Activated CD4-positive, alpha-beta T cell treated with anti-CD3 and anti-CD28 coated beads, Interleukin-10, Interleukin-2, amounts not matched to agents 100 ng/mL and 50 ng/mL, durations not matched to agents 16 hours and 8 hours (primary cell): ENCODE data around the gene SNRNP35.
"Not testable (repeated sequence)": the region's sequence is repeated elsewhere in the genome, so short reads cannot be mapped to it uniquely, and the experiment has no call there.

ENCODE experiments used
- DNase-seq: peaks from one replicate; pipeline ENCODE4 v3.0.0-alpha.2; 2020

The SNRNP35 gene

DNA sequence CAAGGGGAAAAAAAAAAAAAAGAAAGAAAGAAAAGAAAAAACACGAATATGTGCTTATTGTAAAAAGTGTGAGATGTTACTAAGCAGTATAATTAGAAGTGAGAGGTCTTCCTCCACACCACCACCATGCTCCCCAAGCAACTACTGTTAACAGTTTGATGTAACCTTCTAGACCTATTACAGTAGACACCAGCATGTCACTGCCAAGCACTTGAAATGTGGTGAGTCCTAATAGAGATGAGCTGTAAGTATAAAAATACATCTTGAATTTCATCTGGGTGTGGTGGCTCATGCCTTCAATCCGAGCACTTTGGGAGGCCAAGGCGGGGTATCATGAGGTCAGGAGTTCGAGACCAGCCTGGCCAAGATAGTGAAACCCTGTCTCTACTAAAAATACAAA, 8.1 kb upstream of the SNRNP35 start:
- DNase-seq, result no peak

DNA sequence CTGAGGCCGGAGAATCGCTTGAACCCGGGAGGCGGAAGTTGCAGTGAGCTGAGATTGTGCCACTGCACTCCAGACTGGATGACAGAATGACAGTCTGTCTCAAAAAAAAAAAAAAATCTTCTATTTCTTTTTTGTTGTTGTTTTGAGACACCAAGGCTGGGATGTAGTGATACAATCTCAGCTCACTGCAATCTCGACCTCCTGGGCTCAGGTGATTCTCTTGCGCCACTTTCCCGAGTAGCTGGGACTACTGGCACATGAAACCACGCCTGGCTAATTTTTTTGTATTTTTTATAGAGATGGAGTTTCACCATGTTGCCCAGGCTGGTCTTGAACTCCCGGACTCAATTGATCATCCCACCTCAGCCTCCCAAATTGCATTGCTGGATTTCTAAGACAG, 7.3 kb upstream of the SNRNP35 start:
- no peak for DNase-seq

DNA sequence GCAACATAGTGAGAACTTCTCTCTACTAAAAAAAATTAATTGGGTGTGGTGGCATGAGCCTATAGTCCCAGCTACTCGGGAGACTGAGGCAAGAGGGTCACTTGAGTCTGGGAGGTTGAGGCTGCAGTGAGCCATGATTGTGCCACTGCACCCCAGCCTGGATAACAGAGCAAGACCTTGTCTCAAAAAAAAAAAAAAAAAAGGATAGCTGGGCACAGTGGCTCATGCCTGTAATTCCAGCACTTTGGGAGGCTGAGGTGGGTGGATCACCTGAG, 5.7 kb upstream of the SNRNP35 start:
- not testable (repeated sequence) for DNase-seq

DNA sequence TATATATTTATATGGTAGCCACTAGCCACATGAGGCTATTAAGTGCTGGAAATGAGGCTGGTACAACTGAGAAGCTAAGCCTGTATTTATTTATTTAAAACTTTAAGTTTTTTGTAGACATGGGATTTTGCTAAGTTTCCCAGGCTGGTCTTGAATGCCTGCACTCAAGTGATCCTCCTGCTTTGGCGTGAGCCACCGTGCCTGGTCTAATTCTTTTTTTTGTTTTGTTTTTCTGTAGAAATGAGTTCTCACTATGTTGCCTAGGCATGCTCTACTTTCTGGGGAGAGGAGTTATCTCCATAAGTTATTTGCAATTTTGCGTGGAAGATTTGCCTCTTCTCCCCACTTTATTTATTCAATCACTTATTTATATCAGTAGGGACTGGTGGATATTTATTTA, 4.8 kb upstream of the SNRNP35 start:
- DNase-seq, result no peak

DNA sequence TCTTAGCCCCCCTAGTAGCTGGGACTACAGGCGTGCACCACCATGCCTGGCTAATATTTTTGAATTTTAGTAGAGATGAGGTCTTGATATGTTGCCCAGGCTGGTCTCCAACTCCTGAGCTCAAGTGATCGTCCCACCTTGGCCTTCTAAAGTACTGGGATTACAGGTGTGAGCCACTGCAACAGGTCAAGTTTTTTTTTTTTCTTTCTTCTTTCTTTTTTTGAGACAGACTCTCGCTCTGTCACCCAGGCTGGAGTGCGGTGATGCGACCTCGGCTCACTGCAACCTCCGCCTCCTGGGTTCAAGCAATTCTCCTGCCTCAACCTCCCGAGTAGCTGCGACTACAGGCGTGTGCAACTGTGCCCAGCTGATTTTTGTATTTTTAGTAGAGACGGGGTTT, 5.2 kb downstream of the SNRNP35 start:
- DNase-seq, result not testable (repeated sequence)

DNA sequence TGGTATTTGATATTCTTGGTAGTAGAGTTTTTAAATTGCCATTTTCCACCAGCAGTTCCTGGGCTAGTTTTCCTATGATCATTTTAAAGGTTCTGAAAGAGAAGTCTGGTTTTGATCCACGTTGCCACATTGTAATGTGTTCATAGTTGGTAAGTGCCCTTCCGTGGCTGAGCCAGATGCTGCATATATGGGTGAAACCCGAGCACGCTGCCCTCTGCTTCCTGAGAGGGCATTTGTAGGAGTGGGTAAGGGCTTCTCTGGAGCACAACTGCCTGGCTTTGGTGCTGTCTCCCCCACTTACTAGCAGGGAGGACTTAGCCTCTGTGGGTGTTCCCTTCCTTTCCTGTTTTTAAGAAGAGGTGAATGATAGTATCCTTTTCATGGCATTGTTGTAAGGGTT, 7.1 kb downstream of the SNRNP35 start:
- DNase-seq, result no peak

DNA sequence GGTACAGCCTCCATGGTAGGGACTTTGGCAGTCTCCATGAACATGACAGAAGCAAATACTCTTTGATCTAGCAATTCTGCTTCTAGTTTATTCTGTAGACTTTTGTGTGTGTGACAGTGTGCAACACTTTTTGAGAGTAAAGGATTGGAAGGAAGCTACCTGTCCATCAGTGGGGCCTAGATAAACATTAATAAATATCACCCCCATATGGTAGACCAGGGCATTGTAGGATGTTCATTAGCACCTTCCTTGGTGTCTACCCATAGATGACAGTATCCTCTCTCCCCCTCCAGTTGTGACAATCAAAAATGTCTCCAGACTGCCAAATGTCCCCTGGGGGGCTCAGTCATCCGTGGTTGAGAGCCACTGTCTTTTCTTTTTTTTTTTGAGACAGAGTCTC, 10.8 kb downstream of the SNRNP35 start:
- no peak for DNase-seq

DNA sequence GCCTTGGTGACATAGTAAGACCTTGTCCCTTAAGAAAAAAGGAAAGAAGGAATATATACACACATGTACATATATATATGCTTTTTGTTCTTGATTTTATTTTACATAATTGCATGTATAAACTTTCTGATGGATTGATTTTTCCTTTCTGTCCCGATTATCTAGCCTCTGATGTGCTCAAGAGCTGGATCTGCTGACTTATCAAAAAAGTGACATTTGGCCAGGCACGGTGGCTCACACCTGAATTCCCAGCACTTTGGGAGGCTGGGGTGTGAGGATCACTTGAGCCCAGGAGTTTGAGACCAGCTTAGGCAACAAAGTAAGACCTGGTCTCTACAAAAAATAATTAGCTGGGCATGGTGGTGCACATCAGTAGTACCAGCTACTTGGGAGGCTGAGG, 12.0 kb downstream of the SNRNP35 start:
- no peak for DNase-seq

DNA sequence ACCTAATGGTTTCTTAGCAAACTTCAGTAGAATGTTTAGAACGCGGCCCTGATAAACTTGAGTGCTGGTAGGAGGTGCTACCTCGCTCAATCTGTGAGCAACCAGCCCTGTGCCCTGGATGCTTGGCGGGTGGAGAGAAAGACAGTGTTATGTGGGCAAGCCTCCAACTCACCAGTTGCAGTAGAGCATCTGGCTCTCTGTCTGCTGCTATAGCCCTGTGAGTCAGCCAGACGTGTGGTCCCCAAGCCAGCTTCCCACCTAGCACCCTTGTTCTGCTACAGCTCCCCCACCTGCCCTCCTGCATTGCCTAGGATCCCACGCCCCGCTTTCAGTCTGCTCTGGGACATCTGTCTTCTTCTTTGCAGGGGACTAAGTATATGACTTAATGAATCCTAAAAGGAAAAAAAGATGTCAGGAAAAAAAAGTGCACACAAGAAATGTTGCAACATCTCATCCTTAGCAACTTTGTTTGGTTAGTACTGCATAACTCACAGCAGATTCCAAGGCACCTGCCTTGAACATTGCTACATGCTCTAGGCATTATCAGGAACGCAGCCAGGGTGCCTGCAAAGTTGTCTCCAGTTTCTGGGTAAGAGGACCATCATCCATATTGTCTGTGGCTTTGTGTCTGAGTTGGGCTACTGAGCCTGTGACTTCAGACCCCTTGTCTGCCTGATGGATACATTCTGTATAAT, 13.6 kb downstream of the SNRNP35 start:
- DNase-seq, result no peak

DNA sequence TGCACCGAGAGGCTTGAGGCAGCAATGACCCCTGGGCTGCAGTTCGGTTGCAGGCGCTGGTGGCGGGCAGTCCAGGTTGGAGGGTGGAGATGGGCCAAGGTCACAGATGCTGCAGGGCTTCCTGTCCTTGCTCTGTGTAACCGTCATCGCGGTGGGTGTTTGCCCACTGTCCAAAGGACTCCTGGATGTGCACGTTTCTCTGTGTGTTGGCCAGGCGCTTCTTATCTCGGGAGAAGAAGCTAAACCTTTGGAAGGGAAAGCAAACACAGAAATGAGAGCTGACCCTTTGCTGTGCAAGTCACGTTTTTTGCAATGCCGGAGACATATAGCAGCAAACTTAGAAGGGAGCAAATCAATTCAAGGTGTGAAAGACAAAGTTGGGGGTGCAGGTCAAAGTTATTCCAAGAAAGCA, 14.5 kb downstream of the SNRNP35 start:
- no peak for DNase-seq

DNA sequence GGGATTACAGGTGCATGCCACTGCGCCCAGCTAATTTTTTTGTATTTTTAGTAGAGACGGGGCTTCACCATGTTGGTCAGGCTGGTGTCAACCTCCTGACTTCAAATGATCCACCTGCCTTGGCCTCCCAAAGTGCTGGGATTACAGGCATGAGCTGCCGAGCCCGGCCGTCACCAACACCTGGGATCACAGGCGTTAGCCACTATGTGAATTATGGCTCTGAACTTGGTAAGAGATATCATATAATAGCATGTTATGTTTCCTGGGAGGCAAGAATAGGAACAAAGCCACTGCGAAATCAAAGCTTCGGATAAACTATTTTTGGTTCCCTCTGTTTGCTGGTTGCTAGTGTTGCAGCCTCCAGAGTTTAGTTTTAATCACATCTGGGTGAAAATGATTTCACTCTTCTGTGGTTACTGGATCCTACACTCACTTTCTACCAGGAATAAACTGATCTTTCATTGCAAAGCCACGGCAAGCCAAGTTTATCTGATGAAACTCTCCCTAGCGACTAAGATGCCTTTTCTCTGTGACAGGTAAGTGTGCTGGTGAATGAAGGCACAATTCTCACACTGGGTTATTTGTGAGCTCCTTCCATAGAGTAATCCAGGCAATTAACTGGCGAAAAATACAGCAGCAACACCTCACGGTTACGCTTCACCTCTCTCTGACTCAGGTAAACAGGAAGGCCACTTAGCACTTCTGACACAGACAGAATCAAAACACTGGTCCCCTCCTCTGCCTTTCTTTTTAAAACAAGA, 16.7 kb downstream of the SNRNP35 start:
- DNase-seq, result no peak

DNA sequence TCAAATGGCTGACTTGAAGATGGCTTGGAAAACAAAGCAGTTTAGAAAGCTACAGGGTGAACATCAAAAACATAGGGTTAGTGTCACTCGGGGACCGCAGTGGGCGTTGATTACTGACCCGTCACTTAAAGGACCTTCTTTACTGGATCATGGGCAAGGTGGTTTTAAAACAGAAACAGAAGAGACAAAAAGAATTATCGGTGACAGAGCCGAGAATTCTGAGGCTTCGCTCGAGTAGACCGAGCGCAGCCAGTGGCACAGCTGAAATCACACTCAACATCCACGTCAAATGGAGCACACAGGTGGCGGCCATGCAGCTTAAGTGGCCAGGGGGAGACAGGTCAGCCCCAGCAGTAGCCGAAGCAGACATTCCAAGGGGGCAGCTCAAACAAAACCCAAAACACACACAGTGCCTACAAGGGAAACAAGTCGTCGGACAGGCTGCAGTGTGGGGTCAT, 17.3 kb downstream of the SNRNP35 start:
- DNase-seq, result no peak

DNA sequence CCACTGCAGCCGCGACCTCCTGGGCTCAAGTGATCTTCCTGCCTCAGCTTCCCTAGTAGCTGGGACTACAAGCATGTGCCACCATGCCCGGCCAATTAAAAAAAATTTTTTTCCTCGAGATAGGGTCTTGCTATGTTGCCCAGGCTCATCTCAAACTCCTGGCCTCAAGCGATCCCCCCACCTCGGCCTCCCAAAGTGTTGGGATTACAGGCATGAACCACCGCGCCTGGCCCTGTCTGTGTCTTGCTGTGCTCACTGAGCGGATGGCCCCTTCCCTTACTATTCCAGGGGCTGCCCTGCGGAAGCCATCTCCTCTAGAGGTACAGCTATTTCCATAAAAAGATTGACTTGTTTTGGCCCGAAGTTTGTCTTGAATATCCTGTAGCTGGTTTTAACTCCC, 20.1 kb downstream of the SNRNP35 start:
- no peak for DNase-seq

DNA sequence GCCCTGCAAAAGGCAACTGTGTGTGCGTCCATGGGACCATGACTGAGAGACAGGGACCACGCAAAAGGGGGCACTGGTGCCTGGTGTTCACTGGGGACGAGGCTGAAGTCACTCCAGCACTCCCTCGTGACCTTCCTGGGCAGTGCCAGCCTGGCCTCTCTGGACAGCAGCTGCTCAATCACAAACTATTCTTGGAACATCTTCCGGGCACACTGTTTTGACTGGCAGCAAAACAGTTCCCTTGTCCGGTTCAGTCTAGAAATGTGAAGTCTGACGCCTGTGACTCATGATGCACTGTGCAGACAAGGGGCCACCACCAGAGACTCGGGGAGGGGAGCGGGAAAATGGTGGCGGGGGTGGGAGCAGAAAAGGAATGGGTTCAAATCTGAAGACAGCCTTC, 20.8 kb downstream of the SNRNP35 start:
- DNase-seq, result no peak

DNA sequence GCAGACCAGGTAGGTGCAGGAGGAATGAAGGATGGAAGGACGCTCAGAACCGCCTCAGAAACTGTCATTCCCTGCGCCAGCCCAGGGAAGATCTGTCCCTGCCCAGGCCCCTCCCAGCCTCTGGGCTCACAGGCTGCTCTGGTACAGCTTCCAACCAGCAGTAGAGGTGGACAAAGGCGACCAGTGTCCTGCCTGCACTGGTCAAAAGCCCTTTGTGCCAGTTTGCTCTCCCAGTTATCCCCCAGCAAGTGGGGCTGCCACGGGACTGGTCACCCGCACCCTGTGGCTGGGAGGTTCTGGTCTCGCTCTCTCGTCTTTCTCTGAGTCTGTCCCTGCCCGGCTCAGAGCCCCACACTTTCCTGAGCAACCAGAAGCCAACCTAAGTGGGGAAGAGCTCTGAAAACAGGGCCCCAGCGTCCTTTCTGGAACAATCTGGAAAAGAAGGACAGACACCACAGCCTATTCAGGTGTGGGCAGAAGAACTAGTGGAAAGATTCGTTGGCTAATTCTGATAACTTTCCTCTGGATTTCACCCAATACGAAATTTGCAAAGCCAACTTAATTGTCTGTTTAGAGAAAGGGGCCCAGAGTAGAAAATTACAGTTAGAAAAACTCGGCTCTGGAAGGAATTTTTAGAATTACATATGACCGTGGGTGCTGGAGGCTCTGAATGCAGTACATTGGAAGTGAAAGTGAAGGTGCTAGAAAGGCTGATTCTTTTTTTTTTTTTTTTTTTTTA, 21.7 kb downstream of the SNRNP35 start:
- DNase-seq, result no peak

DNA sequence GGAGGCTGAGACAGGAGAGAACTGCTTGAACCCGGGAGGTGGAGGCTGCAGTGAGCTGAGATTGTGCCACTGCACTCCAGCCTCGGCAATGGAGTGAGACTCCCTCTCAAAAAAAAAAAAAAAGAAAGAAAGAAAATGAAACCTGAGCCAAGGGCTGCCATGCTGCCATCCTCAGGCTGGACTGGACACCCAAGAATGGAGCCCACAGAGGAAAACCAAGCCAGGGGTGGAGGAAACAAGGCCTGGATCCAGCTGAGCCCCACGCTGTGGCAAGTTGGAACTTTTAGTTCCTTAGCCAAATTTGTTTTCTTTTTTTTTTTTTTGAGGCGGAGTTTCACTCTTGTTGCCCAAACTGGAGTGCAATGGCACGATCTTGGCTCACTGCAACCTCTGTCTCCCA, 23.3 kb downstream of the SNRNP35 start:
- not testable (repeated sequence) for DNase-seq

DNA sequence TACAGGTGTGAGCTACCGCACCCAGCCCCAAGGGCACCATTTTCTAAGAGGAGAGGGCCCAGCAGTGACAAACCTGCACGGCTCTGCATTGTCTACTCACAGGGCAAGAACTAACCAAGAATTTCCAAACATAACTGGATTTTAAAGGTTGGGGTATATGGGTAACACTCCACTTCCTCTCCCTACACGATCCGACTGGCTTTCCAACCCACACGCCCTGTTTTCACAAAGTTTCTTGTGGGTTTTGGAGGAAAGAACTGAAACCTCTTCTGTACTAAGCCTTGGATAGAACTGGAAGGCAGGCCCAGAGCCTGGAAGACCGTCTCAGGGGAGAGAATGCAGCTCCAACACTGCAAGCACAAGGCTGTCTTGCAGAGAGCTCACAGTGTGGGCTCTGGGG, 24.9 kb downstream of the SNRNP35 start:
- DNase-seq, result no peak

DNA sequence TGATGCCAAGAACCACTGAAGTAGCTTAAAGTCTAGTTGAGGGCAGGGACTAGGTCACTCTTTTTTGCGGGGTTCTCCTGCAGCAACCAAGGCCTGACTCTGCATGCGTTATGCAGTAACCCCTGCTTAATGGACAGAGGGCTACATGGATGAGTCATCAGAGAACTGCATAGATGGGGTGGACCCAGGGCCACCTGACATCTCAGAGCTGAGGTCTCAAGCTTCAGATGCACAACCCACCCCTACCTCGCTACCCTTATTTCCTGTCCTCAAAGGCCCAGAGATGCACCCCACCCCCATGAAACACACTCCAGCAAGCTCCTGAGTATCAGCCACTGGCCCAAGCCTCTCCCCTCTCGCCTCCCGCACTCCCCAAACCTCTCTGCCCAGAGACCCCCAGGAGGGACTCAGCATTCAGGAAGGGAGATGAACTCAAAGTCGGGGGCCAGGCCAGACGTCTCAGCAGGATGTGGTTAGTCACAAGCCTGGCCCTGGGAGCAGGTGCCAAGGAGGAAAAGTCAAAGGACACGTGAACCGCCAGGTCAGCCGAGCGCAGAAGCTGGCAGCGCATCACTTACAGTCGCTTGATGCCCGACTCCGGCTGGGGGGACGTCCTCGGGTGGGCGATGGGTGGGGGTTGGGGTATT, 25.8 kb downstream of the SNRNP35 start:
- DNase-seq, result no peak

DNA sequence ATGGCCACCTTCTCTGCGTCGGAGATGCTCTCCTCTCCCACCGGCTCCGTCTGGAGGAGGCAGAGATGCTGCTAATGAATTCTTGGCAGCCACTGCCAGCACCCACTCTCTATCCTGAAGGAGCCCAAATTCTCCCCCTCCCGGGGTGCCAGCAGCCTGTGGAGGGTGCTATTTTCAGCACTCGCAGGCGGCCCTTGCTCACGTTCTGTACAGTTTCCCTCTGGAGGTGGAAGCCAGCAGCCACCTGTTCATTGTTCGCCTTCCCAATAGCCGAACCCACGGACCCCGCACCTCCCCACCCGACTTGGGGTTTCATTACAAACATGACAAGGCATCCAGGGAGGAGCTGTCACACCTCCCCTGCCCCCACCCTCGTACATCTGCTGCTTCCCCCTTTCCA, 27.8 kb downstream of the SNRNP35 start:
- no peak for DNase-seq

DNA sequence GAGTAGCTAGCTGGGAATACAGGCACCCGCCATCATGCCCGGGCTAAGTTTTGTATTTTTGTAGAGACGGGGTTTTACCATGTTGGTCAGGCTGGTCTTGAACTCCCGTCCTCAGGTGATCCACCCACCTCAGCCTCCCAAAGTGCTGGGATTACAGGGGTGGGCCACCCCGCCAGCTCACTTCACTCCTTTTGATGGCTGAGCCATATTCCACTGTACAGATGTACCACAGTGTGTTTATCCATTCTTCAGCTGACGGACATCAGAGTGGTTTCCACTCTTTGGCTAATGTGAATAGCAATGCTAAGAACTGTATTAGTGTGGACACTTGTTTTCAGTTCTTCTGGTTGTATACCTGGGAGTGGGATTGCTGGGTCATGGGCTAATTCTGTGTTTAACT, 29.5 kb downstream of the SNRNP35 start:
- no peak for DNase-seq

DNA sequence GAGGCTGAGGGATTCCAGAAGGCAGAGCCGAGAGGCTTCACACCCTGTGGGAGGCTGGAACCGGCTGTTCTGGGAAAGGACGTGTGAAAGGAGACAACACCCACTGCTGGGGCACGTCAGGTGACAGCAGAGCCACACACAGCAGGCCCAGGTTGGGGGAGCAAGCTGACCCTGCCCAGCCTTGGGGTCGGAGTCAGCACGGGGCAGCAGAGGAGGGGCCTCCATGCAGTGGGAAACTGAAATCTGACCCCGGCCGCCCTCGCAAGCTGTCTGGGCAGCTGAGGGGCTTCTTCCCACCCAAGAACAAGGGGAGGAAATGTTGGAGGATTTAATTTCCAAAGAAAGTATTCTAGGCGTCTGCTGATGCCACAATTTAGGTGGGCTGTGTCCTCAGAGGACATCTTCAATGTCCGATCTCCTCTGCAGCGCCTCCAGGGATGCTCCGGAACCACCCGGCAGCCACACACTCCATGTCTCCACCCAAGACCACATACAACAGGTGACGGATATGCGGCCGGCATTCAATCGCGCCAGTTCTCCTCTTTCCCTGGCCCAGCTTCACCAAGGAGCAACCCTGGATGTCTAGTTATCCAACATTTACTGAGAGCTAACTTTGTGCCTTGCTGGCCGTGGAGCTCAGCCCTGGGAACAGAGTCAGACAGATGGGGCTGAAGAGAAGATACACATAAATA, 30.7 kb downstream of the SNRNP35 start:
- DNase-seq, result no peak

DNA sequence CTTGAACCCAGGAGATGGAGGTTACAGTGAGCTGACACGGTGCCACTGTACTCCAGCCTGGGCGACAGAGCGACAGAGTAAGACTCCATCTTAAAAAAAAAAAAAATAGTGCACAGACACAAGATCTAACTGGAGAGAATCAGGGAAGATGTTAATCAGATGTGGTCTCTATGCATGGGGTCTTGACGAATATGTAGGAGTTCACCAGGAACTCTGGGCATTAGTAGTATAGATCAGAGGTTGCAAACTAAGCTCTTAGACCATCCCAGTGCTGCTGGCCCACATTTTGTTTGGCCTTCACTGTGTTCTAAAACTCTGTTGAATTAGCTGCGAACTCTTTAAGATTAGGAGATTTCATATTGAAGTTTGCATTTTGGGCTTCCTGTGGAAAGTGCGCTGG, 31.6 kb downstream of the SNRNP35 start:
- DNase-seq, result no peak

DNA sequence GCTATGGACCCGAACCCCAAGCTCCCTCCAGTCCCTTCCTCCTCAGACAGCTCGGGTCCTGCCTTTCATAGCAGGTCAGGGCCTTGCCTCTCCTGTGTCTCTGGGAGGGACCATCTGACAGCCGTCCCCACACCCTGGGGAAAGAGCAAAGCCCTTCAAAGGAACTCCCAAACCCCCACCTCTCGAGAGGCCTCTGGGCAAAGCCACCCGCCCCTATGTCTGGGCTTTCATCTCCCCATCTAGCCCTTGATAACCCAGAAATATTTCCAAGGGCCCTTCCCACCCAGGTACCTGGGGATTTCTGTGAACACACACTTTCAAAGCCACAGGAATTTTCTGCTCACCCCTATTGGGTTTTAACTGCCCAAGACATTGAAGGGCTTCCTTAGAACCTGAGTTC, 32.1 kb downstream of the SNRNP35 start:
- DNase-seq, result no peak
